Right lobe of liver (tissue), 4 donors: ENCODE data around the gene GUK1.

Experiments
- POLR2A ChIP-seq: fragments of 450-650 bp; IDR thresholded peaks from one replicate; pipeline ENCODE4 v1.6.1; 2017; ENCODE audit warnings: antibody characterized with exemption, mild to moderate bottlenecking
- TF ChIP-seq, protein P1 (sequence below), 4 donors: fragments of 200-600 bp in 3 of 4; fragments of 450-650 bp in 1 of 4; IDR thresholded peaks; one replicate each; pipeline versions ENCODE4 v1.5.1 to v1.8.0; 2016 to 2022; ENCODE audit warnings: antibody characterized with exemption in 4 of 4, mild to moderate bottlenecking in 2 of 4
- donor health status: DM: no; HTN: no; CAD: no.
- donor health status: DM: no; HTN: no; CAD: no.
- donor health status: DM: no; HTN: yes; CAD: no.

DNA sequence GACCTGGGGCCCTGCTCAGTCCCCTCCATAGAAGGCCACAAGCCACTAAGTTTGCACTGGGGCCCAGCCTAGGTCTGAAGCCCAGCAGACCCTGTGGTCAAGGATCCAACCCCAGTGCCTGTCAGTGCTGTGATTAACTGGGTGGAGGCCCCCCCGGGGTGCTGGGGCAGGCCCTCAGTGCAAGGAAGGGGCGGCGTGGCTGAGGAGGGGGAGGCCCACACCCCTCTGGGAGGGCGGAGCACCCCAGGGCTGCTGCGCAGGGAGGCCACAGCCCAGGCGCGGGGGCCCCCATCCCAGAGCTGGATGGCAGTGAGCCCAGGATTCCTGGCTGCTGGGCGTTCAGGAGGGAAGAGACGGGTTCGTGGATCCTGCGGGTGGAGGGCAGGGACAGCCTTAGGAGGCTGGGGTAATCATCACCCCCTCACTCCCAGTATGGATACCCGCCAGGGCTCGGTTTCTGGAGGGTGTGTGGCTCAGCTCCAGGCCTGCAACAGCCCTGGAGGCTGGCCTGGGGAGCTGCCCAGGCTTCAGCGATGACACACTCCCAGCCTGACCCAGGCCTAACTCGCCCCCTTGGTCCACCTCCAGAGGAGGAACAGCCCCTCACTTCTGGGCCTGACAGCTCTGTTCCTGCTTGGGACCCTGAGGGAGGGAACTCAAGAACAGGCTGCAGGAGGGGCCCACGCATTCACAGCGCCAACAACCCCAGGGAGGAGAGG lies 10.5 kb downstream of the GUK1 start:
- TF ChIP-seq, protein P1, sequence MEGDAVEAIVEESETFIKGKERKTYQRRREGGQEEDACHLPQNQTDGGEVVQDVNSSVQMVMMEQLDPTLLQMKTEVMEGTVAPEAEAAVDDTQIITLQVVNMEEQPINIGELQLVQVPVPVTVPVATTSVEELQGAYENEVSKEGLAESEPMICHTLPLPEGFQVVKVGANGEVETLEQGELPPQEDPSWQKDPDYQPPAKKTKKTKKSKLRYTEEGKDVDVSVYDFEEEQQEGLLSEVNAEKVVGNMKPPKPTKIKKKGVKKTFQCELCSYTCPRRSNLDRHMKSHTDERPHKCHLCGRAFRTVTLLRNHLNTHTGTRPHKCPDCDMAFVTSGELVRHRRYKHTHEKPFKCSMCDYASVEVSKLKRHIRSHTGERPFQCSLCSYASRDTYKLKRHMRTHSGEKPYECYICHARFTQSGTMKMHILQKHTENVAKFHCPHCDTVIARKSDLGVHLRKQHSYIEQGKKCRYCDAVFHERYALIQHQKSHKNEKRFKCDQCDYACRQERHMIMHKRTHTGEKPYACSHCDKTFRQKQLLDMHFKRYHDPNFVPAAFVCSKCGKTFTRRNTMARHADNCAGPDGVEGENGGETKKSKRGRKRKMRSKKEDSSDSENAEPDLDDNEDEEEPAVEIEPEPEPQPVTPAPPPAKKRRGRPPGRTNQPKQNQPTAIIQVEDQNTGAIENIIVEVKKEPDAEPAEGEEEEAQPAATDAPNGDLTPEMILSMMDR (IDR thresholded peaks at IDR 0.05), result no peak
- no peak for TF ChIP-seq POLR2A
